ENCODE results near the gene POC5. TPM values are rescaled to one million over a fixed set of nuclear protein-coding genes. Genes with fewer than 3 reads are reported as not detected.
A peak's percentile ranks its signal among the peaks of the same experiment; 100 is the strongest.

POC5 gene
- total and polyA plus RNA-seq, 2 of the 13 experiments (the other 11 are each of a cell fraction or from before 2014, with no cell fraction given) = 6.9 to 9.3 TPM

DNA sequence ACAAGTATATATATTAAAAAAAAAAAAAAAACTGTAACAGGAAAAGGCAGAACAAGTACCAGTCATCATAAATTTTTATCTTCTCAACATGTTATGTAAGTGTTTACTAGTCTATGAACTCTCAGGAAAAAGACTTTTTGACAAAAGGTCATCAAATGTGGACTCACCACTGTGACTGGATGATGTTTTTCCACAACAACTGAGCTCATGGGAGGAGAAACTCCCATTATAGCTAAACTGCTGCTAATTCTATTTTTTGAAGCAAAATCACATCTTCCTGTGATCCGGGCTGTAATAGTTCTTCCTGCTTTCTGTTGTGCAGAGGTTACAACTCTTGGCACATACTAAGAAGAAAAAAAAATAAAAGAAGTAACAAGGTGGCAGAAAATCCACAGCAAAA is 39.6 kb downstream of the POC5 start (continued):
- TF ChIP-seq HOMEZ (CRISPR knock-in tag; IDR thresholded peaks at IDR 0.05; ENCODE audit: low read depth) (0 out of 2 replicates have a peak, but pooled peaks have one; percentile 12), ZNF570 (CRISPR knock-in tag; IDR thresholded peaks at IDR 0.05; ENCODE audit: borderline replicate concordance) (no peak)

DNA sequence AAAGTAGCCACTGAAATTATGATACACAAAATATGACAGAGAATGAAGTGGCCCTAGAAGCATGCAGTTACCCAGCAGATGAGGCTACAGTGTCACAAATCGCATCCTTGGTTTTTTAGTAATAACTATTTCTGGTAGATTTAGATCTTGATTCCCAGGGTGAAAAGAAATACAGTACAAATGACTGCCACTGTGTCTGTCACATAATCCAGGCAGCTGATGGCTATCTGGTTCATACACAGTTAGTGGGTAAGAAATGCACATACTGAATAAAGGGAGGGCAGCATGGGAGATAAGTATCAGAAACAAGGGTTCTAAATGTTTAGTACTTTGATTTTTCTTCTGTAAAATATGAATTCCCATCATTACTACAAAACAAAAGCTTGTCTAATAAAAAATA is 41.5 kb downstream of the POC5 start:
- no peak overlapping the region for H3K9ac ChIP-seq (ENCODE audit: insufficient read depth, low read depth, low read length)
- in situ Hi-C loops (cut with HindIII; ENCODE audit: extremely low pct_ligation_motif_present, low pct_unique_long_range_greater_than_20kb) (no loop called here), intact Hi-C loops (cut with micrococcal nuclease; ENCODE audit: unreplicated experiment) (no loop called here)
- H3K4me1 ChIP-seq (ENCODE audit: insufficient read depth, low read length) = peaks cover 7% of the 10 kb centered on the region
- H3K36me3 ChIP-seq (replicated peaks in 1 of 2; ENCODE audit: control insufficient read depth in 1 of 2, insufficient read depth in 2 of 2, low read length in 2 of 2) = 0 out of 5 replicates have a peak, but pooled peaks cover 0 to 6% of the 10 kb centered on the region in 2 experiments
- ATAC-seq = no peak
- no peaks in the 10 kb centered on the region for H3K9me3 ChIP-seq (ENCODE audit: low read length)
- no TSS peak for BruUV-seq (replicated peaks)
- H2AFZ ChIP-seq (ENCODE audit: low read length) = no peak overlapping the region
- no peaks in the 10 kb centered on the region for H4K20me1 ChIP-seq (ENCODE audit: insufficient read depth, low read length)
- POLR2A ChIA-PET = no interaction called here
- H3K4me3 ChIP-seq (replicated peaks in 1 of 3; ENCODE audit: insufficient read depth in 1 of 3, low read depth in 2 of 3, low read length in 3 of 3) = no peak overlapping the region
- H3K27me3 ChIP-seq (ENCODE audit: control insufficient read depth in 1 of 2, insufficient read depth in 2 of 2, low read length in 2 of 2) = no peaks in the 10 kb centered on the region
- 86% methylated on average over 1 of the region's 1 CpG for WGBS (ENCODE audit: low lambda C conversion rate)
- no peak for FAIRE-seq
- H3K4me2 ChIP-seq (ENCODE audit: low read depth, low read length) = no peak overlapping the region
- H3K79me2 ChIP-seq (ENCODE audit: insufficient read depth, low read length) = no peaks in the 10 kb centered on the region
- no peak overlapping the region for H3K27ac ChIP-seq (ENCODE audit: extremely low read length, insufficient read depth, low read length)
- CTCF ChIA-PET (ENCODE audit: low intra/inter-chr PET ratio, low total read pairs) = no interaction called here
- no peak for DNase-seq (ENCODE audit: low spot score)
- TF ChIP-seq ZNF337 (CRISPR knock-in tag; IDR thresholded peaks at IDR 0.05; ENCODE audit: borderline replicate concordance, low read depth) (no peak), ZNF101 (CRISPR knock-in tag; IDR thresholded peaks at IDR 0.05; ENCODE audit: borderline replicate concordance, low read depth) (no peak), ARHGAP35 (CRISPR knock-in tag; IDR thresholded peaks at IDR 0.05; ENCODE audit: borderline replicate concordance) (no peak), NFAT5 (CRISPR knock-in tag; IDR thresholded peaks at IDR 0.05) (no peak), ZBTB7A (CRISPR knock-in tag; IDR thresholded peaks at IDR 0.05) (no peak), SRSF1 (optimal IDR thresholded peaks at IDR 0.05; ENCODE audit: low read depth, low read length) (no peak), ZNF619 (CRISPR knock-in tag; IDR thresholded peaks at IDR 0.05) (no peak), MLXIP (CRISPR knock-in tag; IDR thresholded peaks at IDR 0.05; ENCODE audit: borderline replicate concordance) (no peak)
- TF ChIP-seq, protein P1, sequence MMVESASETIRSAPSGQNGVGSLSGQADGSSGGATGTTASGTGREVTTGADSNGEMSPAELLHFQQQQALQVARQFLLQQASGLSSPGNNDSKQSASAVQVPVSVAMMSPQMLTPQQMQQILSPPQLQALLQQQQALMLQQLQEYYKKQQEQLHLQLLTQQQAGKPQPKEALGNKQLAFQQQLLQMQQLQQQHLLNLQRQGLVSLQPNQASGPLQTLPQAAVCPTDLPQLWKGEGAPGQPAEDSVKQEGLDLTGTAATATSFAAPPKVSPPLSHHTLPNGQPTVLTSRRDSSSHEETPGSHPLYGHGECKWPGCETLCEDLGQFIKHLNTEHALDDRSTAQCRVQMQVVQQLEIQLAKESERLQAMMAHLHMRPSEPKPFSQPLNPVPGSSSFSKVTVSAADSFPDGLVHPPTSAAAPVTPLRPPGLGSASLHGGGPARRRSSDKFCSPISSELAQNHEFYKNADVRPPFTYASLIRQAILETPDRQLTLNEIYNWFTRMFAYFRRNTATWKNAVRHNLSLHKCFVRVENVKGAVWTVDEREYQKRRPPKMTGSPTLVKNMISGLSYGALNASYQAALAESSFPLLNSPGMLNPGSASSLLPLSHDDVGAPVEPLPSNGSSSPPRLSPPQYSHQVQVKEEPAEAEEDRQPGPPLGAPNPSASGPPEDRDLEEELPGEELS (CRISPR knock-in tag; IDR thresholded peaks at IDR 0.05) = no peak
